WTC11 (cell line): ENCODE results near the gene GEMIN2.
A peak's percentile ranks its signal among the peaks of the same experiment; 100 is the strongest.

Experiments used
- ATF6 ChIP-seq: sonication (generic); formaldehyde crosslinking; IDR thresholded peaks from 2 replicates; pipeline ENCODE4 v1.8.1; 2023; ENCODE audit warnings: mild to moderate bottlenecking, missing genetic modification reagents
- CDX4 ChIP-seq: fragments of 250-450 bp; sonication (Bioruptor Pico); IDR thresholded peaks from 2 replicates; pipeline ENCODE4 v1.9.0; 2021; ENCODE audit warnings: moderate library complexity, mild to moderate bottlenecking, inconsistent platforms, borderline replicate concordance
- CREB1 ChIP-seq: sonication (generic); formaldehyde crosslinking; IDR thresholded peaks from 2 replicates; pipeline ENCODE4 v1.8.0; 2023; ENCODE audit warnings: mild to moderate bottlenecking, missing genetic modification reagents
- CTCF ChIP-seq: fragments of 200-600 bp; IDR thresholded peaks from 2 replicates; pipeline ENCODE4 v1.8.0; 2022; ENCODE audit warnings: antibody characterized with exemption
- GABPB1 ChIP-seq: sonication (generic); formaldehyde crosslinking; IDR thresholded peaks from 2 replicates; pipeline ENCODE4 v1.8.1; 2023; ENCODE audit warnings: mild to moderate bottlenecking, missing genetic modification reagents
- KAT7 ChIP-seq: sonication (generic); formaldehyde crosslinking; IDR thresholded peaks from 2 replicates; pipeline ENCODE4 v1.8.1; 2023; ENCODE audit warnings: missing genetic modification reagents, mild to moderate bottlenecking, borderline replicate concordance
- NR3C1 ChIP-seq: sonication (generic); formaldehyde crosslinking; conservative IDR thresholded peaks from 2 replicates; pipeline ENCODE4 v1.8.1; 2023; ENCODE audit warnings: low read depth, mild to moderate bottlenecking, missing genetic modification reagents
- PRDM15 ChIP-seq: sonication (generic); formaldehyde crosslinking; IDR thresholded peaks from 2 replicates; pipeline ENCODE4 v1.8.0; 2022; ENCODE audit warnings: missing genetic modification reagents
- USF1 ChIP-seq: sonication (generic); formaldehyde crosslinking; IDR thresholded peaks from 2 replicates; pipeline ENCODE4 v1.8.0; 2022; ENCODE audit warnings: mild to moderate bottlenecking, missing genetic modification reagents
- ZBTB43 ChIP-seq: sonication (generic); formaldehyde crosslinking; IDR thresholded peaks from 2 replicates; pipeline ENCODE4 v1.8.1; 2023; ENCODE audit warnings: mild to moderate bottlenecking, missing genetic modification reagents
- ZNF532 ChIP-seq: fragments of 250-450 bp; sonication (Bioruptor Pico); IDR thresholded peaks from 2 replicates; pipeline ENCODE4 v1.9.0; 2021; ENCODE audit warnings: mild to moderate bottlenecking, borderline replicate concordance

GRCh38 chr14:39177168-39177545 lies 63.0 kb downstream of the GEMIN2 start:
- no peak for TF ChIP-seq CTCF
- no peak for TF ChIP-seq ATF6 (CRISPR knock-in tag)
- TF ChIP-seq NR3C1 (CRISPR knock-in tag): no peak
- TF ChIP-seq GABPB1: 0 out of 2 replicates have a peak, but pooled peaks have one; percentile 34
- TF ChIP-seq KAT7: no peak
- no peak for TF ChIP-seq ZNF532 (CRISPR knock-in tag)
- TF ChIP-seq PRDM15 (CRISPR knock-in tag): no peak
- TF ChIP-seq CDX4 (CRISPR knock-in tag): no peak
- TF ChIP-seq CREB1 (CRISPR knock-in tag): no peak
- no peak for TF ChIP-seq ZBTB43
- TF ChIP-seq USF1 (CRISPR knock-in tag): no peak
